Muscle of leg (tissue), 11 donors: ENCODE results near the gene SLC16A6. TPM values are rescaled to one million over a fixed set of nuclear protein-coding genes. Genes with fewer than 3 reads are reported as not detected.
A peak's percentile ranks its signal among the peaks of the same experiment; 100 is the strongest.

ENCODE experiments used
- DNase-seq: peaks from one replicate; pipeline ENCODE4 v3.0.0; 2013
- H3K27ac ChIP-seq: one replicate; pipeline ENCODE4 v1.5.1; 2013; ENCODE audit warnings: mild to moderate bottlenecking, low read length, control low read depth
- H3K27me3 ChIP-seq: one replicate; pipeline ENCODE4 v1.6.1; 2013; ENCODE audit warnings: low read length; ENCODE audit not compliant: control insufficient read depth, insufficient read depth
- H3K36me3 ChIP-seq: one replicate; pipeline ENCODE4 v1.6.1; 2013; ENCODE audit warnings: low read length; ENCODE audit not compliant: control insufficient read depth, insufficient read depth
- H3K4me1 ChIP-seq: one replicate; pipeline ENCODE4 v1.6.1; 2013; ENCODE audit warnings: low read length; ENCODE audit not compliant: control insufficient read depth, insufficient read depth
- H3K4me3 ChIP-seq: one replicate; pipeline ENCODE4 v1.5.1; 2013; ENCODE audit warnings: low read length, control low read depth
- H3K9me3 ChIP-seq: replicated peaks from 2 replicates; pipeline ENCODE4 v1.6.1; 2013; ENCODE audit warnings: low read depth, low read length; ENCODE audit not compliant: control insufficient read depth
- WGBS: methylation state at CpG from one replicate; pipeline ENCODE4 v1.1.5; 2013; ENCODE audit warnings: missing lambda C conversion rate; ENCODE audit not compliant: insufficient coverage; 5-methylcytosine and 5-hydroxymethylcytosine counted together
- polyA plus RNA-seq, 8 donors: library from polyadenylated mRNA; unstranded; fragments of 120-200 nt; gene quantifications; one replicate each; pipeline versions ENCODE4 v1.2.1 to v1.2.3, GENCODE V29; 2013; ENCODE audit warnings: inconsistent platforms in 1 of 8, low replicate concordance in 1 of 8; ENCODE audit not compliant: insufficient read length in 8 of 8, insufficient read depth in 1 of 8
- total RNA-seq: library from RNA; stranded (reverse); fragments of 120-200 nt; gene quantifications from one replicate; pipeline ENCODE4 v1.2.4, GENCODE V29; 2013

The SLC16A6 gene
- total and polyA plus RNA-seq, 9 donors: 0.25 to 0.65 (median 0.36) TPM

GRCh38 chr17:68324114-68324513 is 33.2 kb upstream of the SLC16A6 start:
- no peak overlapping the region for H3K27ac ChIP-seq
- no peak for DNase-seq
- peaks cover 3% of the 10 kb centered on the region for H3K27me3 ChIP-seq
- no peaks in the 10 kb centered on the region for H3K36me3 ChIP-seq
- peaks cover 2% of the 10 kb centered on the region for H3K4me1 ChIP-seq
- 58% methylated on average over 2 of the region's 10 CpGs for WGBS
- H3K9me3 ChIP-seq: no peaks in the 10 kb centered on the region
- no peak overlapping the region for H3K4me3 ChIP-seq

GRCh38 chr17:68322630-68323029 is 31.7 kb upstream of the SLC16A6 start:
- no peak for DNase-seq
- no peak overlapping the region for H3K27ac ChIP-seq
- peaks cover 3% of the 10 kb centered on the region for H3K27me3 ChIP-seq
- H3K4me3 ChIP-seq: no peak overlapping the region
- H3K36me3 ChIP-seq: no peaks in the 10 kb centered on the region
- H3K4me1 ChIP-seq: peaks cover 11% of the 10 kb centered on the region
- H3K9me3 ChIP-seq: no peaks in the 10 kb centered on the region
- whole genome bisulfite sequencing: 72% methylated on average over 2 of the region's 3 CpGs

DNA sequence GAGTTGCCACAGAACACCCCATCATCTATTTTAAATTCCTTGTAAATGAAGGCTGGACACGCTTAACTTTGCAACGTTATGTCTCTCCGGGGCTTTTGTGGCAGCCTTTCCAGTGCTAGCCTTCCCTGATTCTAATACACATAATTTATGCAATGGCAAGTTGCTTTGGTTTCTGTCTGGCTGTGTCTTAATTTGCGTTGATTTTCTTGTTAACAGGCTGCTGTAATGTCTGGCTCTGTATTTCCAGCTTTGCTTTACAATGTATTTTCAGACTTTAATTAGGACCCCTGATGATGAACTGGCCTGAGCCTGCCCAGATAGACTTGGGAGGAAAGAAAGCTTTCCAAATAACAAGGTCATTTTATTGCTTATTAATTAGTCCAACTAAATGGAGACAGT is 30.6 kb upstream of the SLC16A6 start:
- no peak overlapping the region for H3K4me3 ChIP-seq
- no peak for DNase-seq
- peaks cover 3% of the 10 kb centered on the region for H3K27me3 ChIP-seq
- H3K4me1 ChIP-seq: peaks cover 11% of the 10 kb centered on the region
- no CpG with 5 or more reads among the region's 4 CpGs for WGBS
- no peaks in the 10 kb centered on the region for H3K36me3 ChIP-seq
- no peak overlapping the region for H3K27ac ChIP-seq
- H3K9me3 ChIP-seq: no peaks in the 10 kb centered on the region

DNA sequence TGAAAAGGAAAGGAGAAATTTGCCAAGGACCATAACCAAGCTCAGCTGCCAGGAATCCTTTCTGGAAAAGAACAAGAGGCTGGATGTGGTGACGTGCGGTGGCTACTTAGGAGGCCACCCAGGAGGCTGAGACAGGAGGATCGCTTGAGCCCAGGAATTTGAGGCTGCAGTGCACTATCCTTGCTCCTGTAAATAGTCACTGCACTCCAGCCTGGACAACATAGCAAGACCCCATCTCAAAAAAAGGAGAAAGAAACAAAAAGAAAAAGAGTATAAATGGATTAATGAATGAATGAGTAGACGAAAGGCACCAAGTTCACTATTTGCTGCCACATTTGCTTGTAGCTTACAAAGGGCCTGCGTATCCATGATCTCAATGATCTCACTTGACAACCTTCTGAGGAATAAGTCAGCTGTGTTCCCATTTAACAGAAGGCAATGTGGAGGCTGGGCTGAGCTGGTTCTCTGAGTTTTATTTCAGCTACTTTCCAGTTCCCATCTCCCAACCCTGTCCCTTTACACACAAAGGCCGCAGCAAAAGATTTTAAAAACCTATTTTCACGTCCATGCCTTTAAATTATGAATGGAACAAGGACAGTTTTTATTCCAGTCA is 30.1 kb upstream of the SLC16A6 start:
- WGBS: 79% methylated on average over 2 of the region's 7 CpGs
- Histone ChIP-seq H3K9me3 (no peaks in the 10 kb centered on the region), H3K4me3 (no peak overlapping the region), H3K27ac (no peak overlapping the region), H3K27me3 (peaks cover 3% of the 10 kb centered on the region), H3K36me3 (no peaks in the 10 kb centered on the region), H3K4me1 (peaks cover 11% of the 10 kb centered on the region)
- no peak for DNase-seq

DNA sequence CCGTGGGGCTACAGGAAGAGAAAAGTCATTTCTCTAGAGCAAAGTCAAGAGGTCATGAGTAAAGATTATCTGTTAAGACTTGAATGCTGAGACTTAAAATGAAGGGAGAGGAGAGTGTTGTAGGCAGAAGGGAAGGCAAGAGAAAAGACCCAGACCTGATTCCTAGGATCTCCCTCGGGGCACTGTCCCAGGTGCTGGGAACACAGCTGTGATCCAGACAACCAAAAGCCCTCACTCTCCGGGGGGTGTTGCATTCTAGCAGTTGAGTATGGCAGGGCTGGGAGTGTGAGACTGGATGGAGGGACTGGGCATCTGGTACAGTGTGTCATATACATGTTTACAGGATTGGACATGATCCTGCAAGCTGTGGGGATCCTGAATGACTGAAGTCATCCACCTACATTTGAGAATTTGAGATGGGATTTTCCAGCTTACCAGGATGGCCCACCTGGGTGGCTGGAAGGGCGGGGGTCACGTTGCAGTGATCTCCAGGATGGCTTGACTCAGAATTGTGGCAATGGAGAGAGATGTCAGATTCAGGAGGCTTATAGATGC is 29.5 kb upstream of the SLC16A6 start:
- Histone ChIP-seq H3K4me3 (no peak overlapping the region), H3K36me3 (no peaks in the 10 kb centered on the region), H3K4me1 (peaks cover 11% of the 10 kb centered on the region), H3K27me3 (peaks cover 3% of the 10 kb centered on the region), H3K27ac (no peak overlapping the region), H3K9me3 (no peaks in the 10 kb centered on the region)
- 50% methylated on average over 5 of the region's 5 CpGs for WGBS
- no peak for DNase-seq

- peaks cover 3% of the 10 kb centered on the region for H3K27me3 ChIP-seq
- H3K27ac ChIP-seq: peak overlapping the region; percentile 3
- WGBS: 89% methylated on average over 6 of the region's 12 CpGs
- no peaks in the 10 kb centered on the region for H3K9me3 ChIP-seq
- no peak overlapping the region for H3K4me3 ChIP-seq
- peaks cover 11% of the 10 kb centered on the region for H3K4me1 ChIP-seq
- H3K36me3 ChIP-seq: no peaks in the 10 kb centered on the region
- peak; percentile 25 for DNase-seq
Observed at GRCh38 chr17:68319410-68320162, 28.7 kb upstream of the SLC16A6 start.

DNA sequence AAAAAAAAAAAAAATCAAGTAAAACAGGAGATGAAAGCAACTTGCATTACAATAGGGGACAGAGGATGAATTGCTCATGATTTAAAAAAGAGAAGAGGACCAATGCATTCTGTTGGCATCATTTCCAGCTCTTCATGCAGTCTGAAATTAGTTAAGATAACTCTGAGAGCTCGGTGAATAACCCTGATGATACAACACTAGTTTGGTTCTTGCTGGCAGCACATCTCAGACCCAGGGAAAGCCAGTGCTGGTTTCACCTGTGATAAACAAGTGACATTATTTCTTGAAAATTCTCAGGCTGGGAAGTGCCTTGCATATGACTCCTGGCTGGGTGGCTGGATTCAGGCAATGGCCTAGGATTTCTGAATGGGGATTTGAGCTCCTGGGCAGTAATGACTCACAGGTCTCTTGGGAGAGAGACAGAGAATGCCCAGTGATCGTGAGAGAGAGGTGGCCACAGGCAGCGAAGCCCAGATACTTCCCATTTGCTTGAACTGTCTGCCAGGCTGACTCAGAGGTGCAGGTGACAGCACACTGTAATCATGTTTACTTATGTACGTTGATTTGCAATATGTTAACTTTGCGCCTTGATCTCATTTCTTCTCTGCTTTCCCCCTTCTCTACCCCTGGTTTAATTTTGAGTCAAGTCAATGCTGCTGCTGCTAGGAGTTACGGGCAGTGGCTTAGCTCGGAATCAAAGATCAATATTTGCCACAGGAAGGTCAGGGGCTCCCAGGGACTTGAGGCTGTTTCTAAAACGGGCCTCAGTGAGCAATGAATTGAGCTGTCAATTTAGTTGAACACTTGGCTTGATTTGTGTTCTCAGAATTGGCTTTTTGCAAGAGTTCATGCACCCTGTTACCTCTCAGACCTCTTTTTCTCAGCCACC is 27.4 kb upstream of the SLC16A6 start:
- Histone ChIP-seq H3K36me3 (no peaks in the 10 kb centered on the region), H3K4me3 (no peak overlapping the region), H3K27me3 (peaks cover 3% of the 10 kb centered on the region), H3K4me1 (peaks cover 11% of the 10 kb centered on the region), H3K27ac (no peak overlapping the region), H3K9me3 (no peaks in the 10 kb centered on the region)
- 33% methylated on average over 5 of the region's 8 CpGs for WGBS
- no peak for DNase-seq

DNA sequence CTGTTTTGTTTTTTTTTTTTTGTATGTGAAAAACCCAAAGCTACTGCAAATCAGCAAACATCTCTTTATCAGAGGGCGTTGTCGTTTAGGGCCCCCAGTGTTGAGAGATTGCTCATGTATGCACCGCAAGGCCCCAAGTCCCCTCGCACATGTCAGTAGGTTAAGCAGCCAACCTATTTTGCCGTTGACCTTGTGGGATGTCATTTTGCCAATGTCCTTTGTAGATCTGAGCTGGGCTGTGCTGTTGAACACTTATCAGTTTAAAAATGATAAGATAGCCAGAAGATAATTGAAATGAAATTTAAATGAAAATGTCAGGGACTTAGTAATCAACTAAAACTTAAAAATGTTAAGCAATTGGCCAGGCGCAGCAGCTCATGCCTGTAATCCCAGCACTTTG is 26.5 kb upstream of the SLC16A6 start:
- Histone ChIP-seq H3K9me3 (no peaks in the 10 kb centered on the region), H3K4me3 (no peak overlapping the region), H3K4me1 (peaks cover 11% of the 10 kb centered on the region), H3K27ac (no peak overlapping the region), H3K27me3 (peaks cover 3% of the 10 kb centered on the region), H3K36me3 (no peaks in the 10 kb centered on the region)
- DNase-seq: no peak
- WGBS: 100% methylated on average over 2 of the region's 6 CpGs

- Histone ChIP-seq H3K27ac (no peak overlapping the region), H3K27me3 (no peaks in the 10 kb centered on the region), H3K9me3 (no peaks in the 10 kb centered on the region), H3K4me3 (no peak overlapping the region), H3K4me1 (peaks cover 11% of the 10 kb centered on the region), H3K36me3 (no peaks in the 10 kb centered on the region)
- DNase-seq: no peak
- 93% methylated on average over 4 of the region's 4 CpGs for WGBS
Observed at GRCh38 chr17:68315930-68316329, 25.0 kb upstream of the SLC16A6 start.
